Epithelial cell of prostate (primary cell): Measurements from ENCODE around the gene DCAF11.

Experiments
- DNase-seq: peaks from one replicate; pipeline ENCODE4 v3.0.0-alpha.2; 2011; ENCODE audit warnings: low read depth, low spot score
- H3K27ac ChIP-seq: fragments of 450-650 bp; 2 replicates; pipeline ENCODE4 v1.5.1; 2017; ENCODE audit warnings: mild to moderate bottlenecking

DCAF11 gene

GRCh38 chr14:24115422-24116127, 998 bp downstream of the DCAF11 start:
- H3K27ac ChIP-seq: peak overlapping the region; percentile 97

GRCh38 chr14:24116128-24116814, 1.7 kb downstream of the DCAF11 start:
- no peak overlapping the region for H3K27ac ChIP-seq
- DNase-seq: no peak

More at GRCh38 chr14:24115422-24116127, 998 bp downstream of the DCAF11 start:
- no peak for DNase-seq

- H3K27ac ChIP-seq: no peak overlapping the region
- DNase-seq: no peak
Observed at GRCh38 chr14:24117179-24117578, 2.6 kb downstream of the DCAF11 start.

GRCh38 chr14:24119691-24120090, 5.1 kb downstream of the DCAF11 start:
- no peak for DNase-seq
- H3K27ac ChIP-seq: no peak overlapping the region

GRCh38 chr14:24121210-24121609, 6.6 kb downstream of the DCAF11 start:
- DNase-seq: no peak
- no peak overlapping the region for H3K27ac ChIP-seq

GRCh38 chr14:24122416-24122815, 7.8 kb downstream of the DCAF11 start:
- no peak for DNase-seq
- H3K27ac ChIP-seq: no peak overlapping the region

- H3K27ac ChIP-seq: no peak overlapping the region
Observed at GRCh38 chr14:24122898-24123297, 8.3 kb downstream of the DCAF11 start.

GRCh38 chr14:24123424-24124417, 9.1 kb downstream of the DCAF11 start:
- H3K27ac ChIP-seq: no peak overlapping the region

More at GRCh38 chr14:24122898-24123297, 8.3 kb downstream of the DCAF11 start:
- DNase-seq: no peak

GRCh38 chr14:24126939-24127338, 12.4 kb downstream of the DCAF11 start:
- no peak for DNase-seq

More at GRCh38 chr14:24123424-24124417, 9.1 kb downstream of the DCAF11 start:
- DNase-seq: no peak

GRCh38 chr14:24127673-24128072, 13.1 kb downstream of the DCAF11 start:
- H3K27ac ChIP-seq: no peak overlapping the region
- no peak for DNase-seq

More at GRCh38 chr14:24126939-24127338, 12.4 kb downstream of the DCAF11 start:
- H3K27ac ChIP-seq: no peak overlapping the region

GRCh38 chr14:24129410-24129998, 14.9 kb downstream of the DCAF11 start:
- DNase-seq: no peak
- H3K27ac ChIP-seq: no peak overlapping the region

GRCh38 chr14:24130380-24130716, 15.8 kb downstream of the DCAF11 start, which contains the start of gene FITM1:
Gene FITM1 (plus strand): TSS chr14:24130659. CDS start chr14:24131564, 905 bp downstream.
- no peak within 1 kb of the TSS for H3K27ac ChIP-seq
- no peak for DNase-seq

- H3K27ac ChIP-seq: no peak overlapping the region
- DNase-seq: no peak
Observed at GRCh38 chr14:24130717-24131548, 16.4 kb downstream of the DCAF11 start.

GRCh38 chr14:24131549-24131966, 17.0 kb downstream of the DCAF11 start:
- no peak overlapping the region for H3K27ac ChIP-seq
- no peak for DNase-seq

GRCh38 chr14:24132061-24132685, 17.6 kb downstream of the DCAF11 start:
- peak; percentile 24 for DNase-seq
- no peak overlapping the region for H3K27ac ChIP-seq

- H3K27ac ChIP-seq: no peak overlapping the region
Observed at GRCh38 chr14:24132976-24133375, 18.4 kb downstream of the DCAF11 start.

GRCh38 chr14:24133735-24134134, 19.2 kb downstream of the DCAF11 start:
- DNase-seq: no peak
- H3K27ac ChIP-seq: no peak overlapping the region

More at GRCh38 chr14:24132976-24133375, 18.4 kb downstream of the DCAF11 start:
- DNase-seq: no peak

GRCh38 chr14:24135584-24135833, 20.9 kb downstream of the DCAF11 start:
- DNase-seq: no peak
- peak overlapping the region; percentile 36 for H3K27ac ChIP-seq
